ENCODE measurements around the gene HPGD. TPM values are rescaled to one million over a fixed set of nuclear protein-coding genes. Genes with fewer than 3 reads are reported as not detected.

Gene HPGD
- polyA plus RNA-seq (ENCODE audit: insufficient read length in 4 of 4), result 10 to 100 TPM; 60.2 to 88.5 (median 77.5) TPM

- DNase-seq (ENCODE audit: low read depth in 4 of 4, low spot score in 2 of 4), result peak; percentile 20 to 48 (median 46)
Measured at GRCh38 chr4:174522183-174523024, at the start of gene HPGD. Gene HPGD (minus strand): TSS chr4:174522488. CDS start chr4:174522451, 37 bp downstream.

- no peak for DNase-seq (ENCODE audit: low read depth in 4 of 4, low spot score in 2 of 4)
Measured at GRCh38 chr4:174564529-174564928, 42.2 kb upstream of the HPGD start.

- no peak for DNase-seq (ENCODE audit: low read depth in 4 of 4, low spot score in 2 of 4)
Measured at GRCh38 chr4:174563399-174563798, 41.1 kb upstream of the HPGD start.

- peak in 2 of 4 donors; percentile 2 to 6 for DNase-seq (ENCODE audit: low read depth in 4 of 4, low spot score in 2 of 4)
Measured at GRCh38 chr4:174561560-174561959, 39.3 kb upstream of the HPGD start.

- DNase-seq (ENCODE audit: low read depth in 4 of 4, low spot score in 2 of 4), result no peak
Measured at GRCh38 chr4:174559894-174560293, 37.6 kb upstream of the HPGD start.

GRCh38 chr4:174555789-174556630 is 33.7 kb upstream of the HPGD start:
- DNase-seq (ENCODE audit: low read depth in 4 of 4, low spot score in 2 of 4), result no peak

- no peak for DNase-seq (ENCODE audit: low read depth in 4 of 4, low spot score in 2 of 4)
Measured at GRCh38 chr4:174554231-174554728, 32.0 kb upstream of the HPGD start.

GRCh38 chr4:174553828-174554227 is 31.5 kb upstream of the HPGD start:
- no peak for DNase-seq (ENCODE audit: low read depth in 4 of 4, low spot score in 2 of 4)

GRCh38 chr4:174553031-174553430 is 30.7 kb upstream of the HPGD start:
- no peak for DNase-seq (ENCODE audit: low read depth in 4 of 4, low spot score in 2 of 4)

- DNase-seq (ENCODE audit: low read depth in 4 of 4, low spot score in 2 of 4), result no peak
Measured at GRCh38 chr4:174550541-174550940, 28.3 kb upstream of the HPGD start.

GRCh38 chr4:174549721-174550120 is 27.4 kb upstream of the HPGD start:
- no peak for DNase-seq (ENCODE audit: low read depth in 4 of 4, low spot score in 2 of 4)

- no peak for DNase-seq (ENCODE audit: low read depth in 4 of 4, low spot score in 2 of 4)
Measured at GRCh38 chr4:174545268-174545667, 23.0 kb upstream of the HPGD start.

- no peak for DNase-seq (ENCODE audit: low read depth in 4 of 4, low spot score in 2 of 4)
Measured at GRCh38 chr4:174544496-174544895, 22.2 kb upstream of the HPGD start.

- DNase-seq (ENCODE audit: low read depth in 4 of 4, low spot score in 2 of 4), result no peak
Measured at GRCh38 chr4:174540175-174540574, 17.9 kb upstream of the HPGD start.

GRCh38 chr4:174539571-174539970 is 17.3 kb upstream of the HPGD start:
- DNase-seq (ENCODE audit: low read depth in 4 of 4, low spot score in 2 of 4), result no peak

GRCh38 chr4:174538876-174539250 is 16.6 kb upstream of the HPGD start:
- no peak for DNase-seq (ENCODE audit: low read depth in 4 of 4, low spot score in 2 of 4)

GRCh38 chr4:174538123-174538875 is 16.0 kb upstream of the HPGD start:
- DNase-seq (ENCODE audit: low read depth in 4 of 4, low spot score in 2 of 4), result no peak

- no peak for DNase-seq (ENCODE audit: low read depth in 4 of 4, low spot score in 2 of 4)
Measured at GRCh38 chr4:174537634-174538033, 15.3 kb upstream of the HPGD start.

GRCh38 chr4:174534461-174534860 is 12.2 kb upstream of the HPGD start:
- DNase-seq (ENCODE audit: low read depth in 4 of 4, low spot score in 2 of 4), result no peak

GRCh38 chr4:174532445-174532844 is 10.2 kb upstream of the HPGD start:
- peak in 1 of 4 donors; percentile 19 for DNase-seq (ENCODE audit: low read depth in 4 of 4, low spot score in 2 of 4)

- no peak for DNase-seq (ENCODE audit: low read depth in 4 of 4, low spot score in 2 of 4)
Measured at GRCh38 chr4:174531486-174531885, 9.2 kb upstream of the HPGD start.

Measured in left renal cortex interstitium (tissue), 4 donors.